ENCODE measurements around the gene GRID2.

GRID2 gene

GRCh38 chr4:93502991-93503390 is 1199.2 kb downstream of the GRID2 start:
- no peak for DNase-seq (ENCODE audit: low read depth in 3 of 3)

DNA sequence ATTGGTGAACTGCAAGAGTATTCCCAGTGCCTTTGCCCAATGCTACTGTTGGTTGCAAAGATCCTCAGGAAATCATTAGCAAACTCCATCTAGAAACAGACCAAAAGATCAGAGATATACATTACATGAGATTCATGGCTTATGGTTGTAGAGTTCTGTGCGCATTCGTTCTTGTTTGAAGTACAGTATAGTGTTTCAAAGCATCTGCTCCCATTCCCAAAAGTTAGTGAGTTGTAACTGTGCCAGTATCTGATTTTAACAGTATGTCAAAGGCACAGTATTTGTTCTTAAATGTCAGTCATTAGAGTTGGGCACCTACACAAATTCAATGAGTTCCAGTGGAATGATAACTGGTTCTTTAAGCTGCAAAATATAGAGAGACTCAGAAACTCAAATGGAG is 1210.1 kb downstream of the GRID2 start:
- no peak for DNase-seq (ENCODE audit: low read depth in 3 of 3)

- DNase-seq (ENCODE audit: low read depth in 3 of 3) = no peak
These were observed 1211.4 kb downstream of the GRID2 start for GRCh38 chr4:93515208-93515607.

- no peak for DNase-seq (ENCODE audit: low read depth in 3 of 3)
These were observed 1226.1 kb downstream of the GRID2 start for GRCh38 chr4:93529692-93530372.

- DNase-seq (ENCODE audit: low read depth in 3 of 3) = no peak
These were observed 1228.5 kb downstream of the GRID2 start for GRCh38 chr4:93532234-93532633.

DNA sequence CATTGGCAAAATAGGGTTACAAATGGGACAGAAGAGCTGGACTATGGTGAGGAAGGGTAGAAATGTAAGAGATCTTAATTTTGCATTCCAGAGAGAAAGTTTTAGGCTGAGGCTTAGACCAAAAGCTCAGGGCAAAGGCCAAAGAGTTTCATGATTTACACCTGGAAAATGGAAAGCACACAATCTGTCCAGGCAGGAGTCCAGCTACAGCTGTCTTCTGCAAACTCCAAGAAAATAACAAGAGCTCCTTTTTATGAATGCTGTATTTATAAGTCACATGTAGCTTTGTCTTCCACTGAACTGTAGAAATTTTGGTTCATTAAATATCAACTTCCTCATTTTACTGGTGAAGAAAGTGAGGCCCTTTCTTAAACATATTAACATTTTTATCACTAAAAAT is 1236.8 kb downstream of the GRID2 start:
- no peak for DNase-seq (ENCODE audit: low read depth in 3 of 3)

GRCh38 chr4:93561842-93562241 is 1258.1 kb downstream of the GRID2 start:
- no peak for DNase-seq (ENCODE audit: low read depth in 3 of 3)

DNA sequence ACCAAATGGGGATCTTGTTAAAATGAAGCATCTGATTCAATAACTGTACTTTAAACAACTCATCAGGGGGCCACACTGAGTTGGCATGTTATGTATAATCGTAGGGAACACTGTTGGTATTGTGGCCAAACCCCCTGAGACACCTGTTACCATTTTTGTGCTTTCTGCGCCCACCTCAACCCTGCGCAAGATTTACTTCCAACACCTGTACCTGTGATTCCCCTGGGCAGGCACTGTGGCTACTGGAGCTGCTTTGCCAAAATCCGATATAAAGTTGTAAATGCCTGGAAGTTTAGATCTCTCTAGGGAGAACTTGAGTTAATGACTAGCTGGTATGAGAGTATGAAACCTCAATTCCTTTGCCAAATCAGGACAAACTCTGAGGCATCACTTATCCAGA is 1265.0 kb downstream of the GRID2 start:
- no peak for DNase-seq (ENCODE audit: low read depth in 3 of 3)

DNA sequence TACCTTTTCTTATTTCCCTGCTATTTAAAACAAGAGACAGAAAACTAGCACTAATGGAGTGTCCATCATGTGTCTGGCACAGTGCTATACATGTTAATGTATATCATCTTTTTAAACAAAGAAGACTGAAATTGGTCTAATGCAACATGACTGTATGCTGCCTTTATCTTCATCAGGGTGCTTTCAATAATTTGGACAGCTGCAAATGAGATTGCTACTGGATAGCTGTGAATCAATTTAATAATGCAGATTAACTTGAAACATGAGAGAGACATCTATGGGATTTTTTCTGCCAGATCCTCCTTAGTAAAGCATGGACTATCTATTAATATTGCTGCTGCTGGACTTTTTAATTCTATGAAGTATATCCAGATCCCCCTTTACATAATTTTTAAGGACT is 1269.5 kb downstream of the GRID2 start:
- DNase-seq (ENCODE audit: low read depth in 3 of 3) = no peak

DNA sequence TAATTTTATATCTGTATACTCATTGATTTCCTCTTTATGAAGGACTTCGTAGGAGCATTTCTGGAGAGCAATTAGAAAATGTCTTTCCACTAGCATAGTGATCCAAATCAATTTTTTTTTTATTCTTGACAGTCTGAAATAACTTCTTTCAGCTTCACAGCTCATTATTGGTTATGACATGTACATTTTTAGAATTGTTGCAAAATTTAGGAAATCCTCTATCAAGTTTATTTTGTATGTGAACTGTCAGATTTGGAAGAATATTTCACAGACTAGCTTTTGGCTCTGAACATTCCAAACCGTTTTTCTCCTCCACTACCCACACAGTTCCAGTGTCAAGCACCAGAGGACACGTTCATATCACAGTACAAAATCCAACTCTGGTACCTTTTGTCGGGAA is 1275.2 kb downstream of the GRID2 start:
- no peak for DNase-seq (ENCODE audit: low read depth in 3 of 3)

DNA sequence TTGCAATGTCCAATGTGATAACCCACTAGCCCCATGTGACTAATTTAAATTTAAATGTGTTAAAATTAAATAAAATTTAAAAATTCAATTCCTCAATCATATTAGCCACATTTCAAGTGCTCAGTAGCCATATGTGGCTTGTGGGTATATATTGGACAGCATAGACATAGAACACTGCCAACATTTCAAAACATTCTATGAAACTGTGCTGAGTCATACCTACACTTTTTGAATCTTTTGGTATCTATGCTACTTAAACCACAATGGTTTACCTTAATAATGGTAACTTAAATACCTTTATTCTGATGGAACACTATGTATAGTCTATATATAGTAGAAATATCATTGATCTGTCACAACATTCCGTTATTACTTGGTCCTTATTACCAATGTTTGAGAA is 1301.4 kb downstream of the GRID2 start:
- no peak for DNase-seq (ENCODE audit: low read depth in 3 of 3)

DNA sequence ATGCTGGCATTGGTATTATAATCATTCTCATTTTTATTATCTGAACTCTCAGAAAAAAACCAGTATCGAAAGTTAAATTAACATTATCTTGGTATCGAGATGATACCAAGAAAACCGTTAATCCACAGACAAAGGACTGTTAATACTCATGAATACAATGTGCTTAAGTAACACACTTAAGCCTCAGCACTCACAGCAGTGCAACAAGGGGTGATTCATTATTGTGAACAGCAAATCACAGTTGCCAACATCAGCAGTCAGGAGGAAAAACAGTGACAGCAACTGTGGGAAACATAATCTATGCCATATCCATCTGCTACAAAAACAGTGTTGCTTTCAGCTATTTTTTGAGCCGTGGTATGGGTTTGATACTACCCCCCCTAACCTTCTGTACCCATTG is 1313.8 kb downstream of the GRID2 start:
- no peak for DNase-seq (ENCODE audit: low read depth in 3 of 3)

- no peak for DNase-seq (ENCODE audit: low read depth in 3 of 3)
These were observed 1330.0 kb downstream of the GRID2 start for GRCh38 chr4:93633721-93634120.

DNA sequence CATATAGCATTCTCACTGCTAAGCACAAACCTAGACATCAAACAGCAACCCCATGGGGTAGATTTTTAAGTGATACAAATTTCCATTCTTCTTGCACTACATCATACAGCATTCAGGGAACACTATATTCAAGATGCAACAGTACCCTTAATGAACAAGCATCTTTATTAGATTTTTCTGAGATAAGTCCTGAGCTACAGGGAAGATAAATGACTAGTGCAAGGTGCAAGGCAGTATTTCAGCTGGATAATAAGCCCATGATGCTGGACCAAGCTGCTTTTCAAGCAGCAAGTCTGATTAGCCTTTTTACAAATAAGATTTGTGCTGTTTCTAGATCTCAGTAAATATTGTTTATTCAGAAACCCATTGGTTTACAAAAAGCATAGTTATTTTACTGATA is 1332.2 kb downstream of the GRID2 start:
- DNase-seq (ENCODE audit: low read depth in 3 of 3) = no peak

DNA sequence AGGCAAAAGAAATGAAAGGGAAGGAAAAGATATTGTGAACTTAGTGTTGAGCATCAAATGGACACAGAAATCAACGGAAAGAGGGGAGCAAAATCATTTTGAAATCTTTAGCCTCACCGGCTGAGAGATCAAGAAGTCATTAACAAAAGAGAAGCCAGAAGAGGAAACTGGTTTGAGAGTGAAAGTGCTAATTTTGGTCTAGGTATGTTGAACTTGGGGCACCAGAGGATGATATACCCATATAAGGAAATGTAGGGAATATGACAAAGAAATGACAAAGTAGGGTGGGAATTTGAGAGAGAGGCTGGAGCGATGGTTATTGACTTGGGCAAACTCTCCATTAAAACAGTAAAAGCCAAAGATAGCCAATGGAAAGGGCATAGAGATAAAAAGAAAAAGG is 1341.4 kb downstream of the GRID2 start:
- no peak for DNase-seq (ENCODE audit: low read depth in 3 of 3)

- no peak for DNase-seq (ENCODE audit: low read depth in 3 of 3)
These were observed 1342.6 kb downstream of the GRID2 start for GRCh38 chr4:93646233-93646930.

- DNase-seq (ENCODE audit: low read depth in 3 of 3) = no peak
These were observed 1344.5 kb downstream of the GRID2 start for GRCh38 chr4:93648258-93648657.

- DNase-seq (ENCODE audit: low read depth in 3 of 3) = no peak
These were observed 1346.1 kb downstream of the GRID2 start for GRCh38 chr4:93649828-93650227.

DNA sequence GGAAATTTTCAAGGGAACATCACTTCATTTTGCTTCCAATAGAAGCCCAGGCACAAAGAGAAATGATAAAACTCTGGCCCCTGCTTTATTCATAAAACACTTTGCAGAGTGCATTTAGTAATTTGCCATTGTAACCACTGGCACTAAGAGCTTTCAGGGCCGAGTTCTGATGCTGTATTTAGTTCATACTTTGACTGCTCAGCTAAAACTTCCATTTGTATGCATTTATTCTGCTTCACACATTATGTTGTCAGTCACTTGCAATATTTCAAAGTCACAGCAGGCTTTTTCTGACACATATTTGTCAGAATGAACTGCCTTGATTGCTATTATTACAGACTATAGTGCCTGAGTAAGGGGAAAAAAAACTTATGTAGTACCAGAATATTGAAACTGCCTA is 1350.4 kb downstream of the GRID2 start:
- no peak for DNase-seq (ENCODE audit: low read depth in 3 of 3)

- DNase-seq (ENCODE audit: low read depth in 3 of 3) = no peak
These were observed 1353.8 kb downstream of the GRID2 start for GRCh38 chr4:93657527-93657926.

DNA sequence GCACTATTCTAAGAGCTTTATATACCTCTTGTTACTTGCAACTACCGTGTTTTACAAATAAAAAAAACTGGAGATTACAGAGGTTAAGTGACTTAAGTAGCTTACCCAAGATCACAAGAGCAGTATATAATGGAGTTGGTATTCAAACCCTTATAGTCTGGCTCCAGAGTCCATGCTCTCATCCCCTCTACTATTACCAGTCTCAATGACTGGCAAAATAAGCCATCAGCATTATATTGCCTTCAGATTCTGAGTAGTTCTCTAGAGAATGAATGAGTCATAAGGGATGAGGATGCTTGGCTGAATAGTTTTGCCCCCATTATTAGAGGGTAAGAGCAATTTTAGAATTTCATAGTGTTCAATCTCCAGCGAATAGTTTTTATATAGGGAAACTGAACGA is 1354.7 kb downstream of the GRID2 start:
- DNase-seq (ENCODE audit: low read depth in 3 of 3) = no peak

DNA sequence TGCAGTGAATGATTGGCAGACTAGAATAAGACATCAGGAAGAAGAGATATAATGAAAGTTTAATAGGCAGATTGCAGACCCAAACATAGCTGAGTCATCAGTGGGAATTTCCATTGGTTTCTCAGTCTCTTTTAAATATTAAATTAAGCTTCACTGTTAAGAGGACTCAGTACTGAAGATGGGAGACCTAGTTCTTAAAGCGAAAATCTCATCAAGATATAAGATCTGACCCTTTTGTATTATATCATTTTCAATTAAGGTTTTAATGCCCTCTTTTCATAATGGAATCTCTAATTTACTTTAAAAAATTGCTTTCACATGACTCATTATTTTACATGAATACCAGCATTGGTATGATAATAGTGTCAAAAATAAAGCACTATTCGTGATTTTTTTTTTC is 1355.9 kb downstream of the GRID2 start:
- DNase-seq (ENCODE audit: low read depth in 3 of 3) = no peak

DNA sequence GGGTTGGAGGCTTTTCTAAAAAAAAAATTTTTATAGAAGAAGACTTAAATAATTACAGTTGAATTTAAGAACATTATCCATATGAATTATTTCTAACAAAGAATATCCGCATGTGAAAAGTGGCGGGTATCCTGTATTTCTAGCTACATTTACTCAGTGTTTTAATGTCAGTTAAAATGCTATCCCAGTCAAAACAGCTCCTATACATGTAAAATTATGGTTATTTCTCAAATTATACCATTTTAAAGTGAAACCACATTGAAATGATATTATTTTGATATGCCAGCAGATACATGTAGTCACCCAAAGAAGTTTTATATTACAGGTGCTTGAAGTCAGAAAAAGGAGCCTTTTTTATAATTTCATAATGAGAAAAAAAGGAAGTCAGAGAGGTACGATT is 1356.3 kb downstream of the GRID2 start:
- DNase-seq (ENCODE audit: low read depth in 3 of 3) = no peak

GRCh38 chr4:93670434-93670833 is 1366.7 kb downstream of the GRID2 start:
- DNase-seq (ENCODE audit: low read depth in 3 of 3) = no peak
